K562 (cell line): Measurements from ENCODE around the gene ERLEC1. TPM values are rescaled to one million over a fixed set of nuclear protein-coding genes. Genes with fewer than 3 reads are reported as not detected.

Source experiments
- CREB1 ChIP-seq, 2 experiments: sonication (generic) in 1 of 2; formaldehyde crosslinking in 1 of 2; IDR thresholded peaks; 2 replicates each; pipeline versions ENCODE4 v1.6.1 to v1.8.0; 2012 to 2022; ENCODE audit warnings: inconsistent platforms in 1 of 2, mild to moderate bottlenecking in 1 of 2, missing genetic modification reagents in 1 of 2, moderate library complexity in 1 of 2
- CREB3L1 ChIP-seq: fragments of 450-650 bp; IDR thresholded peaks from 2 replicates; pipeline ENCODE4 v1.6.1; 2014; ENCODE audit warnings: low read depth, mild to moderate bottlenecking, moderate library complexity, borderline replicate concordance
- DDX20 ChIP-seq: fragments of 450-650 bp; IDR thresholded peaks from 2 replicates; pipeline ENCODE4 v1.6.1; 2016; ENCODE audit warnings: missing genetic modification characterization, low read depth, mild to moderate bottlenecking, missing compliant biosample characterization, moderate library complexity
- HEY1 ChIP-seq: fragments of 250-450 bp; sonication (Bioruptor Pico); IDR thresholded peaks from 2 replicates; pipeline ENCODE4 v1.5.0; 2020; ENCODE audit warnings: mild to moderate bottlenecking, moderate library complexity, borderline replicate concordance
- IRF1 ChIP-seq: sonication (generic); formaldehyde crosslinking; IDR thresholded peaks from 2 replicates; pipeline ENCODE4 v1.8.0; 2022; ENCODE audit warnings: missing genetic modification reagents, mild to moderate bottlenecking, borderline replicate concordance
- IRF2 ChIP-seq: sonication (generic); formaldehyde crosslinking; IDR thresholded peaks from 2 replicates; pipeline ENCODE4 v1.8.1; 2022; ENCODE audit warnings: mild to moderate bottlenecking, missing genetic modification reagents
- MAZ ChIP-seq, 2 experiments: fragments of 450-650 bp in 1 of 2; sonication (generic) in 1 of 2; formaldehyde crosslinking; IDR thresholded peaks in 1 of 2; conservative IDR thresholded peaks in 1 of 2; 2 replicates each; pipeline versions ENCODE4 v1.4.0 to v1.5.0; 2020; ENCODE audit warnings: mild to moderate bottlenecking in 1 of 2, missing genetic modification reagents in 1 of 2
- MEF2A ChIP-seq: IDR thresholded peaks from 2 replicates; pipeline ENCODE4 v1.6.1; 2011; ENCODE audit warnings: low read depth, mild to moderate bottlenecking, low read length, moderate library complexity; ENCODE audit not compliant: control insufficient read depth
- SRF ChIP-seq, 2 experiments: fragments of 250-450, 450-650 bp in 1 of 2; sonication (Bioruptor Pico) in 1 of 2; sonication (generic) in 1 of 2; formaldehyde crosslinking; IDR thresholded peaks; 2 replicates each; pipeline versions ENCODE4 v1.5.0 to v1.5.1; 2020 to 2022; ENCODE audit warnings: mild to moderate bottlenecking in 1 of 2, missing genetic modification reagents in 1 of 2
- polyA plus RNA-seq, 8 experiments: library from polyadenylated mRNA; depleted of rRNA in 4 of 8; stranded (reverse) in 5 of 8; unstranded in 3 of 8; fragments of >200 nt; fragmentation: Nextera tagmentation in 2 of 8; fragmentation: Illumina TruSeq in 1 of 8; extraction: Ambion mirVana in 2 of 8; extraction: Trizol in 1 of 8; gene quantifications; 2 replicates each; pipeline versions ENCODE4 v1.2.1 to v1.2.3, GENCODE V29; 2011 to 2014; ENCODE audit warnings: inconsistent platforms in 1 of 8, missing spikeins in 1 of 8
- total RNA-seq, 7 experiments: library from RNA; depleted of rRNA in 6 of 7; stranded (reverse); fragments of >200 nt in 6 of 7; fragmentation: Illumina TruSeq in 2 of 7; extraction: Trizol in 2 of 7; gene quantifications; 2 replicates each; pipeline versions ENCODE4 v1.2.1 to v1.2.3, GENCODE V29; 2011 to 2021; ENCODE audit warnings: low replicate concordance in 1 of 7
- TF ChIP-seq, protein P1 (sequence below), 2 experiments: fragments of 450-650 bp in 1 of 2; sonication (generic) in 1 of 2; formaldehyde crosslinking in 1 of 2; IDR thresholded peaks; 2 replicates each; pipeline versions ENCODE4 v1.7.1 to v1.9.0; 2016 to 2022; ENCODE audit warnings: inconsistent platforms in 1 of 2, mild to moderate bottlenecking in 1 of 2, missing genetic modification reagents in 1 of 2
- TF ChIP-seq, protein P2 (sequence below): fragments of 250-450 bp; sonication (Bioruptor Pico); IDR thresholded peaks from 2 replicates; pipeline ENCODE4 v1.9.0; 2021; ENCODE audit warnings: mild to moderate bottlenecking
- TF ChIP-seq, protein P3 (sequence below): sonication (generic); formaldehyde crosslinking; IDR thresholded peaks from 2 replicates; pipeline ENCODE4 v1.5.0; 2020; ENCODE audit warnings: missing genetic modification reagents

Gene ERLEC1
- total and polyA plus RNA-seq, 9 of the 15 experiments (the other 6 are each of a cell fraction or from before 2014, with no cell fraction given) = 12.0 to 41.6 (median 30.6) TPM

DNA sequence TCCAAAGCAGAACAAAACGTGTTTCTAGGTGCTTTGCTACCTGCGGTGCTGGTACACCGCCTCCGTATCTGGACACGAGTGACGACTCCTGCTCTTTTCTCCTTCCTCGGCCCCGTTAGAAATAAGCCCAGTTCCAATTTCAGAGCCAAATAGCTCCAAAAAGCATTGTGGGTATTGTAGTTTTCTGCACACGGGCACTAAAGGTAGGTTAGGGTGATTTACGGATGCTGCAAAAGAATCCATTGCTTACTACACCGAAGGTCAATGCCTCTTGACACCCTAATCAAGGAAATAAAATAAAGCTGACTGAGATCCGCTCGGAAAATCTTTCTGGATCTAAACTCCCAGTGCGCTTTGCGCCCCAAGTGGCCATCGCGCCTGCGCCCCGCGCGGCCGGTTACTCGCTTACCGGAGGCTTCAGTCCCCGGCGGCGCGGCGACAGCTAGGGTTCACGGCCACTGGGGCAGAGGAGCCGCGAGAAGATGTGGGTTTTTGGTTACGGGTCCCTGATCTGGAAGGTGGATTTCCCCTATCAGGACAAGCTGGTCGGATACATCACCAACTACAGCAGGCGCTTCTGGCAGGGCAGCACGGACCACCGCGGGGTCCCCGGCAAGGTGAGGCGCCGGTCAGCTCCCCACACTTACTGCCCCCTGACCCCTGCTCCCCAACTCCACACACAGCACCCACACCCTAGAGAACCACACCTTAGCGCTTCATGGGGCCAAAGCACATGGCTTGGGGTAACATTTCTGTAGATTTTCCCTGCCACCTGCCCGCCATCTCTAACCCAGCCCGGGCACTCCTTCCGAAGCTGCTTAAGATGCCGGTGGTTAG, 19.2 kb upstream of the ERLEC1 start, which contains the start of gene CHAC2 (continued):
- TF ChIP-seq, protein P1, sequence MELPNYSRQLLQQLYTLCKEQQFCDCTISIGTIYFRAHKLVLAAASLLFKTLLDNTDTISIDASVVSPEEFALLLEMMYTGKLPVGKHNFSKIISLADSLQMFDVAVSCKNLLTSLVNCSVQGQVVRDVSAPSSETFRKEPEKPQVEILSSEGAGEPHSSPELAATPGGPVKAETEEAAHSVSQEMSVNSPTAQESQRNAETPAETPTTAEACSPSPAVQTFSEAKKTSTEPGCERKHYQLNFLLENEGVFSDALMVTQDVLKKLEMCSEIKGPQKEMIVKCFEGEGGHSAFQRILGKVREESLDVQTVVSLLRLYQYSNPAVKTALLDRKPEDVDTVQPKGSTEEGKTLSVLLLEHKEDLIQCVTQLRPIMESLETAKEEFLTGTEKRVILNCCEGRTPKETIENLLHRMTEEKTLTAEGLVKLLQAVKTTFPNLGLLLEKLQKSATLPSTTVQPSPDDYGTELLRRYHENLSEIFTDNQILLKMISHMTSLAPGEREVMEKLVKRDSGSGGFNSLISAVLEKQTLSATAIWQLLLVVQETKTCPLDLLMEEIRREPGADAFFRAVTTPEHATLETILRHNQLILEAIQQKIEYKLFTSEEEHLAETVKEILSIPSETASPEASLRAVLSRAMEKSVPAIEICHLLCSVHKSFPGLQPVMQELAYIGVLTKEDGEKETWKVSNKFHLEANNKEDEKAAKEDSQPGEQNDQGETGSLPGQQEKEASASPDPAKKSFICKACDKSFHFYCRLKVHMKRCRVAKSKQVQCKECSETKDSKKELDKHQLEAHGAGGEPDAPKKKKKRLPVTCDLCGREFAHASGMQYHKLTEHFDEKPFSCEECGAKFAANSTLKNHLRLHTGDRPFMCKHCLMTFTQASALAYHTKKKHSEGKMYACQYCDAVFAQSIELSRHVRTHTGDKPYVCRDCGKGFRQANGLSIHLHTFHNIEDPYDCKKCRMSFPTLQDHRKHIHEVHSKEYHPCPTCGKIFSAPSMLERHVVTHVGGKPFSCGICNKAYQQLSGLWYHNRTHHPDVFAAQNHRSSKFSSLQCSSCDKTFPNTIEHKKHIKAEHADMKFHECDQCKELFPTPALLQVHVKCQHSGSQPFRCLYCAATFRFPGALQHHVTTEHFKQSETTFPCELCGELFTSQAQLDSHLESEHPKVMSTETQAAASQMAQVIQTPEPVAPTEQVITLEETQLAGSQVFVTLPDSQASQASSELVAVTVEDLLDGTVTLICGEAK (IDR thresholded peaks at IDR 0.05) = no peak
- TF ChIP-seq, protein P1 (CRISPR knock-in tag; IDR thresholded peaks at IDR 0.05) = no peak
- TF ChIP-seq MAZ (CRISPR knock-in tag; conservative IDR thresholded peaks at IDR 0.05 in 1 of 2, IDR thresholded peaks at IDR 0.05 in 1 of 2) = no peak
- TF ChIP-seq DDX20 = no peak
- TF ChIP-seq IRF1 (CRISPR knock-in tag) = no peak
- TF ChIP-seq CREB3L1 = peak; percentile 84; the same call in 1 of the 2 replicates
- TF ChIP-seq, protein P2, sequence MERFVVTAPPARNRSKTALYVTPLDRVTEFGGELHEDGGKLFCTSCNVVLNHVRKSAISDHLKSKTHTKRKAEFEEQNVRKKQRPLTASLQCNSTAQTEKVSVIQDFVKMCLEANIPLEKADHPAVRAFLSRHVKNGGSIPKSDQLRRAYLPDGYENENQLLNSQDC = no peak
- no peak for TF ChIP-seq SRF (CRISPR knock-in tag; IDR thresholded peaks at IDR 0.05)
- TF ChIP-seq HEY1 (CRISPR knock-in tag) = no peak
- no peak for TF ChIP-seq MEF2A
- TF ChIP-seq IRF2 (CRISPR knock-in tag) = no peak
- TF ChIP-seq, protein P3, sequence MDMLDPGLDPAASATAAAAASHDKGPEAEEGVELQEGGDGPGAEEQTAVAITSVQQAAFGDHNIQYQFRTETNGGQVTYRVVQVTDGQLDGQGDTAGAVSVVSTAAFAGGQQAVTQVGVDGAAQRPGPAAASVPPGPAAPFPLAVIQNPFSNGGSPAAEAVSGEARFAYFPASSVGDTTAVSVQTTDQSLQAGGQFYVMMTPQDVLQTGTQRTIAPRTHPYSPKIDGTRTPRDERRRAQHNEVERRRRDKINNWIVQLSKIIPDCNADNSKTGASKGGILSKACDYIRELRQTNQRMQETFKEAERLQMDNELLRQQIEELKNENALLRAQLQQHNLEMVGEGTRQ (CRISPR knock-in tag) = no peak
- TF ChIP-seq CREB1 (IDR thresholded peaks at IDR 0.05) = no peak
- TF ChIP-seq CREB1 (CRISPR knock-in tag; IDR thresholded peaks at IDR 0.05) = no peak
